Measurements from ENCODE around the gene ABCB1. TPM values are rescaled to one million over a fixed set of nuclear protein-coding genes. Genes with fewer than 3 reads are reported as not detected.

The ABCB1 gene
- total RNA-seq, 1 donor from 2014 or later: 5.5 TPM

- no peaks in the 10 kb centered on the region for H3K27me3 ChIP-seq
- peak in 2 of 3 experiments; percentile 20 to 36 for TF ChIP-seq CTCF (IDR thresholded peaks at IDR 0.05)
- H3K4me3 ChIP-seq: no peak overlapping the region
- intact Hi-C loops (cut with DNase I): loop anchor here (10.0 kb wide), 1 partner anchor 368 kb away; the partner anchor contains the start of genes DBF4 and SLC25A40
- H3K9me3 ChIP-seq: no peaks in the 10 kb centered on the region
- DNase-seq (ENCODE audit: low spot score in 2 of 2): no peak
- H3K27ac ChIP-seq: no peak overlapping the region
- H3K4me1 ChIP-seq: no peaks in the 10 kb centered on the region
- H3K36me3 ChIP-seq: no peaks in the 10 kb centered on the region
Measured at GRCh38 chr7:87506246-87507180, 94.2 kb downstream of the ABCB1 start.

- TF ChIP-seq CTCF (IDR thresholded peaks at IDR 0.05): no peak
- H3K36me3 ChIP-seq: no peaks in the 10 kb centered on the region
- no peaks in the 10 kb centered on the region for H3K27me3 ChIP-seq
- no peaks in the 10 kb centered on the region for H3K9me3 ChIP-seq
- H3K4me3 ChIP-seq: no peak overlapping the region
- no peak overlapping the region for H3K27ac ChIP-seq
- no peak for DNase-seq (ENCODE audit: low spot score in 2 of 2)
- intact Hi-C loops (cut with DNase I): loop anchor here (10.0 kb wide), 1 partner anchor 369 kb away; the partner anchor contains the start of genes DBF4 and SLC25A40
- no peaks in the 10 kb centered on the region for H3K4me1 ChIP-seq
Measured at GRCh38 chr7:87505557-87506245, 95.0 kb downstream of the ABCB1 start.

- Histone ChIP-seq H3K4me3 (no peak overlapping the region), H3K4me1 (no peaks in the 10 kb centered on the region), H3K9me3 (no peaks in the 10 kb centered on the region), H3K36me3 (no peaks in the 10 kb centered on the region), H3K27ac (no peak overlapping the region), H3K27me3 (no peaks in the 10 kb centered on the region)
- no peak for TF ChIP-seq CTCF (IDR thresholded peaks at IDR 0.05)
- intact Hi-C loops (cut with DNase I): loop anchor here (10.0 kb wide), 1 partner anchor 370 kb away; the partner anchor contains the start of genes DBF4 and SLC25A40
- no peak for DNase-seq (ENCODE audit: low spot score in 2 of 2)
Measured at GRCh38 chr7:87505122-87505521, 95.6 kb downstream of the ABCB1 start.

- Histone ChIP-seq H3K4me1 (no peaks in the 10 kb centered on the region), H3K4me3 (no peak overlapping the region), H3K27ac (no peak overlapping the region), H3K36me3 (no peaks in the 10 kb centered on the region), H3K9me3 (no peaks in the 10 kb centered on the region), H3K27me3 (no peaks in the 10 kb centered on the region)
- DNase-seq (ENCODE audit: low spot score in 2 of 2): no peak
- intact Hi-C loops (cut with DNase I): no loop called here
- TF ChIP-seq CTCF (IDR thresholded peaks at IDR 0.05): no peak
Measured at GRCh38 chr7:87499494-87499893, 101.2 kb downstream of the ABCB1 start.

GRCh38 chr7:87498893-87499292 is 101.8 kb downstream of the ABCB1 start:
- no peaks in the 10 kb centered on the region for H3K9me3 ChIP-seq
- H3K27ac ChIP-seq: no peak overlapping the region
- TF ChIP-seq CTCF (IDR thresholded peaks at IDR 0.05): no peak
- DNase-seq (ENCODE audit: low spot score in 2 of 2): no peak
- H3K36me3 ChIP-seq: no peaks in the 10 kb centered on the region
- H3K4me1 ChIP-seq: no peaks in the 10 kb centered on the region
- H3K27me3 ChIP-seq: no peaks in the 10 kb centered on the region
- no peak overlapping the region for H3K4me3 ChIP-seq
- intact Hi-C loops (cut with DNase I): no loop called here
